ENCODE results near the gene IKZF1. TPM values are rescaled to one million over a fixed set of nuclear protein-coding genes. Genes with fewer than 3 reads are reported as not detected.

The IKZF1 gene
- total RNA-seq, 1 donor from 2014 or later, result 3.6 TPM

DNA sequence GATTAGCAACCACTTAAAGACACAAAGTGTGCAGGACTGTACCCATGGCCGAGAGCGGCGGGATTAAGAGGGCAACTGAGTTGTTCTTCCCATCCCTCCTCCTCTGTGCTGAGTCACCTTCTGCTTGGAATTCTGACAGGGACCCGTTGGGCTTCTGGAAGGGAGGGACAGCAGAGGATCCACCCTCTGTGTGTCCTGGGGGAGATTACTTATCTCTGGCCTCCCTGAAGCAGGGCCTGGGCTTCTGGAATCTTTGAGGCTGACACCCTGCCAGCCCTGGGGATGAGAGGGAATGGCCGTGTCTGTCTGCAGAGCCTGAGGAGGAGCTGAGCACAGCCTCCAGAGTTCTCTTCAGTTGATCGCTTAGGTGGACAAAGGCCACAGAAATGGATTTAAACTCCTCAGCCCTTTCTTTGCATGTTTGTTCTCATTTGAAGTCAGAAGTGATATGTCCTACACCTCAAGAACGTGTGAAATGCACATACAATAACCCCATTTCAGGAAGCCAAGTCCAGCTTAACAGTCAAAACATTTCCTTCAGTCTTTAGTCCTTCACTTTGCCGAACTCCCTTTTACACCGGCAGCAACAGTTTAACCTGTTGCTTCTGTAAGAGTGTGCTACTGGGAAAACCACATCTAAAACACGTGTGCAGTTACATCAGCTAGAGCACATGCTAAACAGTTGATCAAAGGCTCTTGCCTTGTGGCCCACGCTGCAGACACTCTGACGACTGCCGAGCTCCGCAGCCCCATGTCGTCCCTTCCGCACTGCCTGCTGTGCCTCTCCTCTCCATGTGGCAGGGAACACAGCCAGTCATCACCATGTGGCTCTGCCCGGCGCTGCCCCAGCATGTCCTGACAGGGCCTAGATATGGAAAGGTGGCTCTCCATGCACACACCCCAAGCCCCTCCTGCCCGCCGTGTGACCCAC lies 55.7 kb downstream of the IKZF1 start:
- H3K27ac ChIP-seq, result no peak overlapping the region
- H3K9me3 ChIP-seq, result no peaks in the 10 kb centered on the region
- DNase-seq (ENCODE audit: low spot score in 2 of 2), result no peak
- H3K4me1 ChIP-seq, result no peaks in the 10 kb centered on the region
- no peak overlapping the region for H3K4me3 ChIP-seq
- H3K27me3 ChIP-seq, result no peaks in the 10 kb centered on the region
- H3K36me3 ChIP-seq, result no peaks in the 10 kb centered on the region
- intact Hi-C loops (cut with DNase I), result no loop called here
- no peak for TF ChIP-seq CTCF (IDR thresholded peaks at IDR 0.05)

DNA sequence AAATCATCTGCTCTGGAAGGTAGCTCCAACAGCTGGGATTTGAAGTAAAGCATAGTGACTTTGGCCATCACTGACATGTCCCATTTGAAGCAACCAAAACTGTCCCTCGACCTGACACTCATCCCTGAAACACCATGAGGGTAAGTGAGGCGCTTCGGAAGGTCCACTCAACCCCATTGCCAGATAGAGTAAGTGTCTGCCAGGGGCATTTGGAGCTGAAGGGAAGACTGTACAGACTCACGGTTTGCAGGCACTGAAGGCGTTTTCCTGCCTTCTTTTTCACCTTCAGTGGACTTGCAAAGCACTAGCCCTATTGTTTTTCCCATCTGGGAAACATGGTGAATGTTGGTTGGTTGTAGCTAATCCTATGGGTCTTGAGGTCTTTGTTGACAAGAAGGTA lies 57.6 kb downstream of the IKZF1 start:
- no peak for DNase-seq (ENCODE audit: low spot score in 2 of 2)
- H3K27ac ChIP-seq, result no peak overlapping the region
- intact Hi-C loops (cut with DNase I), result no loop called here
- H3K4me3 ChIP-seq, result no peak overlapping the region
- no peak for TF ChIP-seq CTCF (IDR thresholded peaks at IDR 0.05)
- no peaks in the 10 kb centered on the region for H3K4me1 ChIP-seq
- no peaks in the 10 kb centered on the region for H3K27me3 ChIP-seq
- no peaks in the 10 kb centered on the region for H3K36me3 ChIP-seq
- H3K9me3 ChIP-seq, result no peaks in the 10 kb centered on the region

- Histone ChIP-seq H3K4me3 (no peak overlapping the region), H3K9me3 (no peaks in the 10 kb centered on the region), H3K36me3 (no peaks in the 10 kb centered on the region), H3K4me1 (no peaks in the 10 kb centered on the region), H3K27me3 (no peaks in the 10 kb centered on the region), H3K27ac (no peak overlapping the region)
- DNase-seq (ENCODE audit: low spot score in 2 of 2), result no peak
- TF ChIP-seq CTCF (IDR thresholded peaks at IDR 0.05), result no peak
- intact Hi-C loops (cut with DNase I), result no loop called here
Measured at GRCh38 chr7:50362712-50363282, 58.3 kb downstream of the IKZF1 start.

GRCh38 chr7:50363327-50364060 lies 59.0 kb downstream of the IKZF1 start:
- Histone ChIP-seq H3K36me3 (no peaks in the 10 kb centered on the region), H3K27me3 (no peaks in the 10 kb centered on the region), H3K9me3 (no peaks in the 10 kb centered on the region), H3K27ac (no peak overlapping the region), H3K4me3 (no peak overlapping the region), H3K4me1 (no peaks in the 10 kb centered on the region)
- no peak for DNase-seq (ENCODE audit: low spot score in 2 of 2)
- intact Hi-C loops (cut with DNase I), result no loop called here
- TF ChIP-seq CTCF (IDR thresholded peaks at IDR 0.05), result no peak

GRCh38 chr7:50364645-50365044 lies 60.1 kb downstream of the IKZF1 start:
- H3K4me1 ChIP-seq, result no peaks in the 10 kb centered on the region
- H3K36me3 ChIP-seq, result no peaks in the 10 kb centered on the region
- H3K4me3 ChIP-seq, result no peak overlapping the region
- H3K27me3 ChIP-seq, result no peaks in the 10 kb centered on the region
- no peak overlapping the region for H3K27ac ChIP-seq
- no peaks in the 10 kb centered on the region for H3K9me3 ChIP-seq
- no peak for DNase-seq (ENCODE audit: low spot score in 2 of 2)
- intact Hi-C loops (cut with DNase I), result no loop called here
- TF ChIP-seq CTCF (IDR thresholded peaks at IDR 0.05), result no peak
